ENCODE measurements around the gene NEO1.

Gene NEO1

GRCh38 chr15:73335471-73335870 is 283.2 kb downstream of the NEO1 start:
- DNase-seq, result no peak

- DNase-seq, result no peak
Measured at GRCh38 chr15:73336756-73337155, 284.5 kb downstream of the NEO1 start.

GRCh38 chr15:73337187-73337586 is 284.9 kb downstream of the NEO1 start:
- no peak for DNase-seq

- no peak for DNase-seq
Measured at GRCh38 chr15:73338058-73338457, 285.8 kb downstream of the NEO1 start.

GRCh38 chr15:73338606-73339374 is 286.5 kb downstream of the NEO1 start:
- no peak for DNase-seq

- DNase-seq, result no peak
Measured at GRCh38 chr15:73340502-73341192, 288.4 kb downstream of the NEO1 start.

GRCh38 chr15:73341886-73342600 is 289.8 kb downstream of the NEO1 start:
- no peak for DNase-seq

- DNase-seq, result no peak
Measured at GRCh38 chr15:73344056-73344455, 291.8 kb downstream of the NEO1 start.

- DNase-seq, result no peak
Measured at GRCh38 chr15:73345658-73346057, 293.4 kb downstream of the NEO1 start.

- DNase-seq, result no peak
Measured at GRCh38 chr15:73346735-73347312, 294.6 kb downstream of the NEO1 start.

GRCh38 chr15:73349191-73349590 is 296.9 kb downstream of the NEO1 start:
- DNase-seq, result no peak

GRCh38 chr15:73352082-73352481 is 299.8 kb downstream of the NEO1 start:
- no peak for DNase-seq

- DNase-seq, result no peak
Measured at GRCh38 chr15:73353734-73354133, 301.5 kb downstream of the NEO1 start.

GRCh38 chr15:73354241-73354640 is 302.0 kb downstream of the NEO1 start:
- no peak for DNase-seq

All from cerebellar nuclear complex (tissue), 1 donor.